A549 treated with DMSO at 1 μM for 4 hours (cell line): Measurements from ENCODE around the gene NPEPPS. TPM values are rescaled to one million over a fixed set of nuclear protein-coding genes. Genes with fewer than 3 reads are reported as not detected.

Source experiments
- total RNA-seq: library from RNA; stranded (reverse); fragments of 200-300 nt; extraction: Qiagen RNA extraction; gene quantifications from 5 replicates; pipeline ENCODE4 v1.2.3, GENCODE V29; 2022; ENCODE audit warnings: low read depth

Gene NPEPPS
- total RNA-seq = 61.8 to 77.7 TPM (median 71.9 TPM) in 5 replicates

GRCh38 chr17:47530557-47531232, at the start of gene NPEPPS:
Gene NPEPPS, plus strand, starts transcription at chr17:47531108. Its CDS starts 193 bp downstream, at chr17:47531301.

GRCh38 chr17:47649153-47649971, 118.5 kb downstream of the NPEPPS start, which contains the start of gene KPNB1:
Gene KPNB1, plus strand, starts transcription at chr17:47649919. Its CDS starts 326 bp downstream, at chr17:47650245.

Other genes with a start within 250 kb of the NPEPPS start
- gene EFCAB13, start 207.2 kb upstream of the NPEPPS start, total RNA-seq = 1.5 to 3.9 TPM (median 2.3 TPM) in 5 replicates
- gene KPNB1, start 118.8 kb downstream of the NPEPPS start, total RNA-seq = 325 to 388 TPM (median 369 TPM) in 5 replicates
- 4.9 to 6.8 TPM (median 6.2 TPM) in 5 replicates for gene TBKBP1, start 163.1 kb downstream of the NPEPPS start, total RNA-seq
- gene TBX21, start 202.1 kb downstream of the NPEPPS start, total RNA-seq = 0.03 to 0.09 TPM (median 0.06 TPM) in 4 of 5 replicates, not detected in the other